IgD-negative memory B cell (primary cell): ENCODE results near the gene WEE1. TPM values are rescaled to one million over a fixed set of nuclear protein-coding genes. Genes with fewer than 3 reads are reported as not detected.

ENCODE experiments used
- H3K27ac Mint-ChIP-seq, 3 donors: one replicate each; pipeline ENCODE4 v1.8.0; 2020 to 2022; ENCODE audit warnings: mild to moderate bottlenecking in 3 of 3, mixed read lengths in 3 of 3, moderate library complexity in 1 of 3
- H3K27me3 Mint-ChIP-seq: one replicate; pipeline ENCODE4 v1.8.0; 2021; ENCODE audit warnings: mixed read lengths
- H3K36me3 Mint-ChIP-seq: one replicate; pipeline ENCODE4 v1.8.0; 2020; ENCODE audit warnings: mild to moderate bottlenecking, mixed read lengths
- H3K4me1 Mint-ChIP-seq, 3 donors: one replicate each; pipeline ENCODE4 v1.8.0; 2020 to 2022; ENCODE audit warnings: mixed read lengths in 3 of 3, mild to moderate bottlenecking in 1 of 3
- H3K4me3 Mint-ChIP-seq, 4 donors: one replicate each; pipeline ENCODE4 v1.8.0; 2020 to 2022; ENCODE audit warnings: mild to moderate bottlenecking in 4 of 4, mixed read lengths in 4 of 4, moderate library complexity in 3 of 4
- H3K9me3 Mint-ChIP-seq, 3 donors: one replicate each; pipeline ENCODE4 v1.8.0; 2020 to 2021; ENCODE audit warnings: mixed read lengths in 3 of 3, mild to moderate bottlenecking in 1 of 3
- polyA plus RNA-seq: library from polyadenylated mRNA; unstranded; fragments of 300-500 nt; fragmentation: Illumina TruSeq; gene quantifications from one replicate; pipeline ENCODE4 v1.2.3, GENCODE V29; 2021

The WEE1 gene
- polyA plus RNA-seq, 1 donor from 2014 or later: 47.8 TPM

- H3K4me3 Mint-ChIP-seq: no peak overlapping the region
- H3K36me3 Mint-ChIP-seq: peaks cover 5% of the 10 kb centered on the region
- no peaks in the 10 kb centered on the region for H3K27me3 Mint-ChIP-seq
- no peaks in the 10 kb centered on the region for H3K9me3 Mint-ChIP-seq
- no peak overlapping the region for H3K27ac Mint-ChIP-seq
- peaks cover 0 to 4% (median 4%) of the 10 kb centered on the region in 3 donors for H3K4me1 Mint-ChIP-seq
These were observed 23.3 kb upstream of the WEE1 start for GRCh38 chr11:9550191-9550628.

DNA sequence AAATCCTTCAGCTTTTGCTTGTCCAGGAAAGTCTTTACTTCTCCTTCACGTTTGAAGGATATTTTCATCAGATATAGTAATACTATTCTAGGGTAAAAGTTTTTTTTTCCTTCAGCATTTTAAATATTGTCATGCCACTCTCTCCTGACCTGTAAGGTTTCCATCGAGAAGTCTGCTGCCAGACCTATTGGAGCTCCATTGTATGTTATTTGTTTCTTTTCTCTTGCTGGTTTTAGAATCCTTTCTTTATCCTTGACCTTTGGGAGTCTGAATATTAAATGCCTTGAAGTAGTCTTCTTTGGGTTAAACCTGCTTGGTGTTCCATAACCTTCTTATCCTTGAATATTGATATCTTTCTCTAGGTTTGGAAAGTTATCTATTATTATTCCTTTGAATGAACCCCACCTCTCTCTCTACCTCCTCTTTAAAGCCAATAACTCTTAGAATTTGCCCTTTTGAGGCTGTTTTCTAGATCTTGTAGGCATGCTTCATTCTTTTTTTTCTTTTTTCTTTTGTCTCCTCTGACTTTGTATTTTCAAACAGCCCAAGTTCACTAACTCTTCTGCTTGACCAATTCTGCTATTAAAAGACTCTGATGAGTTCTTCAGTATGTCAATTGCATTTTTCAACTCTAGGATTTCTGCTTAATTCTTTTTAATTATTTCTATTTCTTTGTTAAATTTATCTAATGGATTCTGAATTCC, 12.0 kb upstream of the WEE1 start:
- peaks cover 10% of the 10 kb centered on the region for H3K36me3 Mint-ChIP-seq
- no peak overlapping the region for H3K4me3 Mint-ChIP-seq
- peaks cover 7 to 13% (median 8%) of the 10 kb centered on the region in 3 donors for H3K4me1 Mint-ChIP-seq
- peak overlapping the region in 1 of 3 donors; percentile 69 for H3K27ac Mint-ChIP-seq
- peaks cover 7 to 22% (median 9%) of the 10 kb centered on the region in 3 donors for H3K9me3 Mint-ChIP-seq
- no peaks in the 10 kb centered on the region for H3K27me3 Mint-ChIP-seq

DNA sequence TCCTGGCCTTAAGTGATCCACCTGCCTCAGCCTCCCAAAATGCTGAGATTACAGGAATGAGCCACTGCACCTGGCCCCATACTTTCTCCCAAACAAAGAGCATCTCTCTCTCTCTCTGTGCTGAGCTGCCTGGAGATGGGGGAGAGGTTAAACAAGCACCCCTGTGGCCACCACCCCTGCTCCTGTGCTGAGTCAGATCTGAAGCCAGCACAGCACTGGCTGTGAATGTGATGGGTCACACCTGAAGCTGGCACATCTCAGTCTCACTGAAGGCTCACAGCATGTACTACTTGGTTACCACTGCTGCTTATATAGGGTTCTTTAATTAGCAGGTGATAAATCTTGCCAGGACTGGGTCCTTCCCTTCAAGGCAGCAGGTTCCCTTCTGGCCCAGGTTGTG, 10.8 kb upstream of the WEE1 start:
- H3K4me3 Mint-ChIP-seq: no peak overlapping the region
- H3K4me1 Mint-ChIP-seq: peaks cover 7 to 18% (median 8%) of the 10 kb centered on the region in 3 donors
- peaks cover 7% of the 10 kb centered on the region for H3K36me3 Mint-ChIP-seq
- no peak overlapping the region for H3K27ac Mint-ChIP-seq
- peaks cover 7 to 22% (median 9%) of the 10 kb centered on the region in 3 donors for H3K9me3 Mint-ChIP-seq
- H3K27me3 Mint-ChIP-seq: no peaks in the 10 kb centered on the region

- Mint-ChIP-seq H3K27me3 (no peaks in the 10 kb centered on the region), H3K4me1 (peaks cover 10 to 22% (median 12%) of the 10 kb centered on the region in 3 donors), H3K36me3 (peaks cover 7% of the 10 kb centered on the region), H3K9me3 (peaks cover 7 to 22% (median 9%) of the 10 kb centered on the region in 3 donors), H3K4me3 (no peak overlapping the region), H3K27ac (no peak overlapping the region)
These were observed 10.2 kb upstream of the WEE1 start for GRCh38 chr11:9563196-9563730.

DNA sequence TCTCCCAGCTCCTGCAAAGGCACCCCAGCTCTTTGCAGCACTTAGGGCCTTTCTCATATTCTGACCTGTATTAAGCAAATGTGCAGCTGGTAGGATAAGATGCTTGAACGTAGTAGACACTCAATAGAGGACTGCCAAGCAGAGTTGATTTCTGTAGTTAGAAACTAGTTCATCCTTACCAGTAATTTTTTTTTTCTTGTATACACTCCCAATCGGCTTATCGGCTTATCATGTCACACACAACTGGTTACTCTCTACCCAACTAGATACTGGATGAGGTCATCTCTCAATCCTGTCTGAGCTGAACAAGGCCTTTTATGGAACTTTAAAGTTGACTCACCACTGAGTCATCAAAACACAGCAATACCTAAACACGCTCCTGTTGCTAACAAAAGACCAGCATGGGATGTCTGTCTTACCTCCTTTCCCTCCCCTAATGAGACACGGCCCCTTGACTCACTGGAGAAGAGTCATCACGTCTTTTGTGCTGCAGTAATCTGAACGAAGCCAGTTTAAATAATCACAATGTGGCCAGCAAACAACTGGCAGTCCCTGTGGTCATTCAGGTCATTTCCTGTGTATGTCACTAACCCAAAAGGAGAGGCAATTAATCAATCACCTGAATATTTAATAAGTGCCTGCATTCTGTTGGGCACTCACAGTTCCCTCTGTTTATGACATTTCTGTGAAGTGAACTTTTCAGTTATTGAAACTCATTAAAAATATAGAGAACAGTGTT, 7.5 kb upstream of the WEE1 start:
- H3K36me3 Mint-ChIP-seq: peaks cover 4% of the 10 kb centered on the region
- H3K9me3 Mint-ChIP-seq: peaks cover 7 to 11% (median 8%) of the 10 kb centered on the region in 3 donors
- peaks cover 1% of the 10 kb centered on the region for H3K27me3 Mint-ChIP-seq
- H3K27ac Mint-ChIP-seq: peak overlapping the region; percentile 17 to 64 (median 55)
- H3K4me1 Mint-ChIP-seq: peaks cover 27 to 37% (median 31%) of the 10 kb centered on the region in 3 donors
- H3K4me3 Mint-ChIP-seq: peak overlapping the region in 3 of 4 donors; percentile 3 to 56 (median 18)

DNA sequence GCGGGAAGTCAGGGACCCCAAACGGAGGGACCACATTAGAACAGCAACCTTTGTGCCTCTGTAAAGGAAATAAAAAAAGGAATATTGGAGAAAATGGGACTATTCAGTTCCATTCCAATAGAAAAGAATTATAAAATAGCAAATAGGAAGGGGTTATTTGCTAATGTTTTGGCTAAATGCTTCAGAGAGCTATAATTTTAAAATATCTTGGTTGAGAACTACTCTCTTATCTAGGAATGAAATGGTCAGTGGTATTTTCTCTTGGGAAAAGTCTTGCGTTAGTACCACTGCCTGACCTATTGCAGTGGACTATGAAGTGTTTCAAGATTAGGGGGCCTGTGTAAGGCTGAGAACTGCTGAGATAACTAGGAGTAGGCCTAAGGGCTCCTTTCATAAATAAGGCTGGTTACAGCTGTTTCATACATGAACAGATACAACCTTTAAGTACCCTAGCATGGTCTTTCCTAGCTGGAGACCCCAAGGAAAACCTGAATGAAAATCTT, 6.9 kb upstream of the WEE1 start:
- Mint-ChIP-seq H3K36me3 (peaks cover 4% of the 10 kb centered on the region), H3K27ac (peak overlapping the region in 2 of 3 donors; percentile 17 to 64), H3K9me3 (peaks cover 2 to 5% (median 2%) of the 10 kb centered on the region in 3 donors), H3K4me3 (no peak overlapping the region), H3K27me3 (peaks cover 1% of the 10 kb centered on the region), H3K4me1 (peaks cover 30 to 43% (median 33%) of the 10 kb centered on the region in 3 donors)

GRCh38 chr11:9567401-9567800, 6.1 kb upstream of the WEE1 start:
- Mint-ChIP-seq H3K36me3 (peaks cover 2% of the 10 kb centered on the region), H3K27me3 (peaks cover 1% of the 10 kb centered on the region), H3K9me3 (no peaks in the 10 kb centered on the region), H3K4me1 (peaks cover 32 to 44% (median 38%) of the 10 kb centered on the region in 3 donors), H3K4me3 (no peak overlapping the region), H3K27ac (no peak overlapping the region)

- peaks cover 32 to 44% (median 38%) of the 10 kb centered on the region in 3 donors for H3K4me1 Mint-ChIP-seq
- peak overlapping the region in 3 of 4 donors; percentile 56 to 91 (median 59) for H3K4me3 Mint-ChIP-seq
- peaks cover 2% of the 10 kb centered on the region for H3K36me3 Mint-ChIP-seq
- peak overlapping the region; percentile 75 to 99 (median 94) for H3K27ac Mint-ChIP-seq
- H3K27me3 Mint-ChIP-seq: peaks cover 1% of the 10 kb centered on the region
- H3K9me3 Mint-ChIP-seq: no peaks in the 10 kb centered on the region
These were observed 5.2 kb upstream of the WEE1 start for GRCh38 chr11:9568161-9568853.

GRCh38 chr11:9568854-9569587, 4.4 kb upstream of the WEE1 start:
- H3K36me3 Mint-ChIP-seq: no peaks in the 10 kb centered on the region
- peak overlapping the region; percentile 75 to 99 (median 94) for H3K27ac Mint-ChIP-seq
- H3K4me1 Mint-ChIP-seq: peaks cover 32 to 44% (median 38%) of the 10 kb centered on the region in 3 donors
- no peaks in the 10 kb centered on the region for H3K9me3 Mint-ChIP-seq
- H3K27me3 Mint-ChIP-seq: peaks cover 1% of the 10 kb centered on the region
- peak overlapping the region; percentile 44 to 91 (median 55) for H3K4me3 Mint-ChIP-seq

- H3K4me1 Mint-ChIP-seq: peaks cover 32 to 42% (median 38%) of the 10 kb centered on the region in 3 donors
These were observed 3.8 kb upstream of the WEE1 start for GRCh38 chr11:9569588-9570164.

GRCh38 chr11:9570313-9571025, 3.0 kb upstream of the WEE1 start:
- peaks cover 1% of the 10 kb centered on the region for H3K27me3 Mint-ChIP-seq
- H3K36me3 Mint-ChIP-seq: no peaks in the 10 kb centered on the region
- H3K4me3 Mint-ChIP-seq: peak overlapping the region in 2 of 4 donors; percentile 83 to 87
- no peaks in the 10 kb centered on the region for H3K9me3 Mint-ChIP-seq
- H3K4me1 Mint-ChIP-seq: peaks cover 38 to 42% (median 38%) of the 10 kb centered on the region in 3 donors
- peak overlapping the region; percentile 75 to 99 (median 94) for H3K27ac Mint-ChIP-seq

More at GRCh38 chr11:9569588-9570164, 3.8 kb upstream of the WEE1 start:
- Mint-ChIP-seq H3K27ac (peak overlapping the region; percentile 75 to 99 (median 94)), H3K36me3 (no peaks in the 10 kb centered on the region), H3K27me3 (peaks cover 1% of the 10 kb centered on the region), H3K4me3 (peak overlapping the region in 3 of 4 donors; percentile 56 to 91 (median 69)), H3K9me3 (no peaks in the 10 kb centered on the region)

GRCh38 chr11:9571071-9571762, 2.3 kb upstream of the WEE1 start:
- Mint-ChIP-seq H3K27ac (peak overlapping the region in 2 of 3 donors; percentile 61 to 75), H3K4me1 (peaks cover 35 to 39% (median 39%) of the 10 kb centered on the region in 3 donors), H3K36me3 (no peaks in the 10 kb centered on the region), H3K9me3 (no peaks in the 10 kb centered on the region), H3K27me3 (peaks cover 1% of the 10 kb centered on the region), H3K4me3 (peak overlapping the region in 3 of 4 donors; percentile 60 to 90 (median 87))
